K562 (cell line): ENCODE results near the gene GAL3ST3. TPM values are rescaled to one million over a fixed set of nuclear protein-coding genes. Genes with fewer than 3 reads are reported as not detected.

Source experiments
- CTBP1 ChIP-seq: fragments of 450-650 bp; IDR thresholded peaks from 2 replicates; pipeline ENCODE4 v1.6.1; 2016; ENCODE audit warnings: borderline replicate concordance
- ERF ChIP-seq: fragments of 450-650 bp; formaldehyde crosslinking; IDR thresholded peaks from 2 replicates; pipeline ENCODE4 v1.4.0; 2020; ENCODE audit warnings: mild to moderate bottlenecking, mixed read lengths
- HCFC1 ChIP-seq: IDR thresholded peaks from 2 replicates; pipeline ENCODE4 v1.6.1; 2012; ENCODE audit warnings: low read depth, low read length, improper control_type of control experiment
- KAT2B ChIP-seq: IDR thresholded peaks from one replicate; pipeline ENCODE4 v1.6.1; 2012; ENCODE audit warnings: low read depth, mild to moderate bottlenecking, control low read depth, inconsistent platforms, low read length, moderate library complexity
- NFE2L1 ChIP-seq: fragments of 450-650 bp; IDR thresholded peaks from 2 replicates; pipeline ENCODE4 v1.6.1; 2016; ENCODE audit warnings: missing genetic modification characterization, low read depth, mild to moderate bottlenecking, missing compliant biosample characterization, moderate library complexity, borderline replicate concordance
- NR2C2 ChIP-seq, 2 experiments: fragments of 200-800 bp in 1 of 2; sonication (Bioruptor generic) in 1 of 2; sonication (generic) in 1 of 2; formaldehyde crosslinking in 1 of 2; IDR thresholded peaks; 2 replicates each; pipeline versions ENCODE4 v1.6.1 to v1.8.0; 2016 to 2022; ENCODE audit warnings: mild to moderate bottlenecking in 1 of 2, missing compliant biosample characterization in 1 of 2, missing genetic modification characterization in 1 of 2, missing genetic modification reagents in 1 of 2
- WHSC1 ChIP-seq: IDR thresholded peaks from one replicate; pipeline ENCODE4 v1.6.1; 2012; ENCODE audit warnings: low read length, control low read depth, inconsistent platforms
- YBX1 ChIP-seq: fragments of 450-650 bp; IDR thresholded peaks from 2 replicates; pipeline ENCODE4 v1.7.1; 2016; ENCODE audit warnings: mild to moderate bottlenecking
- ZKSCAN8 ChIP-seq: fragments of 200-800 bp; sonication (Bioruptor generic); IDR thresholded peaks from 2 replicates; pipeline ENCODE4 v1.6.1; 2016; ENCODE audit warnings: missing genetic modification characterization, missing compliant biosample characterization
- ZNF23 ChIP-seq: fragments of 250-450 bp; sonication (Bioruptor Pico); IDR thresholded peaks from 2 replicates; pipeline ENCODE4 v1.4.0; 2020; ENCODE audit warnings: mild to moderate bottlenecking
- polyA plus RNA-seq, 8 experiments: library from polyadenylated mRNA; depleted of rRNA in 4 of 8; stranded (reverse) in 5 of 8; unstranded in 3 of 8; fragments of >200 nt; fragmentation: Nextera tagmentation in 2 of 8; fragmentation: Illumina TruSeq in 1 of 8; extraction: Ambion mirVana in 2 of 8; extraction: Trizol in 1 of 8; gene quantifications; 2 replicates each; pipeline versions ENCODE4 v1.2.1 to v1.2.3, GENCODE V29; 2011 to 2014; ENCODE audit warnings: inconsistent platforms in 1 of 8, missing spikeins in 1 of 8
- total RNA-seq, 7 experiments: library from RNA; depleted of rRNA in 6 of 7; stranded (reverse); fragments of >200 nt in 6 of 7; fragmentation: Illumina TruSeq in 2 of 7; extraction: Trizol in 2 of 7; gene quantifications; 2 replicates each; pipeline versions ENCODE4 v1.2.1 to v1.2.3, GENCODE V29; 2011 to 2021; ENCODE audit warnings: low replicate concordance in 1 of 7
- TF ChIP-seq, protein P1 (sequence below): fragments of 450-650 bp; IDR thresholded peaks from 2 replicates; pipeline ENCODE4 v1.6.1; 2017; ENCODE audit warnings: antibody characterized with exemption
- TF ChIP-seq, protein P2 (sequence below): fragments of 250-450 bp; sonication (Bioruptor Pico); IDR thresholded peaks from 2 replicates; pipeline ENCODE4 v1.5.0; 2021
- TF ChIP-seq, protein P3 (sequence below): fragments of 250-450 bp; sonication (Bioruptor Pico); IDR thresholded peaks from 2 replicates; pipeline ENCODE4 v1.4.0; 2020; ENCODE audit warnings: borderline replicate concordance
- TF ChIP-seq, protein P4 (sequence below): fragments of 250-450 bp; sonication (Bioruptor Pico); IDR thresholded peaks from 2 replicates; pipeline ENCODE4 v1.8.0; 2022; ENCODE audit warnings: inconsistent platforms, mild to moderate bottlenecking, moderate library complexity, borderline replicate concordance
- TF ChIP-seq, protein P5 (sequence below): fragments of 250-450 bp; sonication (Bioruptor Pico); IDR thresholded peaks from 2 replicates; pipeline ENCODE4 v1.9.0; 2021; ENCODE audit warnings: mild to moderate bottlenecking, inconsistent platforms
- TF ChIP-seq, protein P6 (sequence below): sonication (generic); formaldehyde crosslinking; IDR thresholded peaks from 2 replicates; pipeline ENCODE4 v1.8.0; 2022; ENCODE audit warnings: mild to moderate bottlenecking, missing genetic modification reagents

The GAL3ST3 gene
- total and polyA plus RNA-seq, 9 of the 15 experiments (the other 6 are each of a cell fraction or from before 2014, with no cell fraction given): not detected

DNA sequence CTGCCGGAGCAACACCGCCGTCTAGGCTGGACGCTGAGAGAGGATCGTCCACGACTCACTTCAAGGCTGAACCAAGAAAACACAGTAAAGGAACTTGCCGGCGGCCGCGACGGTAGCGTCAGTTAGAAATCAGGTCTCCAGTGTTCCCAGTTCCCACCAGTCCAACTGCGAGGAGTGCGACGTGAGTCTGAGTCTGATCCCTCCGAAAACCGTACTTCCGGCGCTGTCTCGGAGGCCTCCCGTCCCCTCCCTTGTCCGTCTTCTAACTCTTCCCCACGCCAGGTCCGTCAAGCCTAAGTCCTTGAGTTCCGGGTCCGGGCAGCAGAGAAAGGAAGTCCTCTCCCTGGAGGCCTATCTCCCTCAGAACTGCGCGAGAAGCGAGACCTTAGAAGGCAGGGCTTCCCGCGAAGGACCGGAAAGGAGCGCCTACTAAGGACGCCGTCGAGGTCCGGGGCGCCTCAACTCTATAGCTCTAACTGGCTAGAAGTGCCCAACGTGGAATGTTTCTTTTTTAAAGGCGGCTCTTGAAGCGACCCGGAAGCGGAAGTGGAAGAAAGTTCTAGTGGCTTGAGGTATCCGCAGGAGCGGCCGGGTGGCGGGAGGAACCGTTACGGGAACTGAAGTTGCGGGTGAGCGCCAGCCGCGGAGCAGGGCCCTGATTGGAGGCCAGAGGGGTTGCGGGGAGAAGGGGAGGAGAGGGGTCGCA lies 46.9 kb downstream of the GAL3ST3 start, which contains the start of the genes BANF1 and EIF1AD (continued):
- TF ChIP-seq, protein P1, sequence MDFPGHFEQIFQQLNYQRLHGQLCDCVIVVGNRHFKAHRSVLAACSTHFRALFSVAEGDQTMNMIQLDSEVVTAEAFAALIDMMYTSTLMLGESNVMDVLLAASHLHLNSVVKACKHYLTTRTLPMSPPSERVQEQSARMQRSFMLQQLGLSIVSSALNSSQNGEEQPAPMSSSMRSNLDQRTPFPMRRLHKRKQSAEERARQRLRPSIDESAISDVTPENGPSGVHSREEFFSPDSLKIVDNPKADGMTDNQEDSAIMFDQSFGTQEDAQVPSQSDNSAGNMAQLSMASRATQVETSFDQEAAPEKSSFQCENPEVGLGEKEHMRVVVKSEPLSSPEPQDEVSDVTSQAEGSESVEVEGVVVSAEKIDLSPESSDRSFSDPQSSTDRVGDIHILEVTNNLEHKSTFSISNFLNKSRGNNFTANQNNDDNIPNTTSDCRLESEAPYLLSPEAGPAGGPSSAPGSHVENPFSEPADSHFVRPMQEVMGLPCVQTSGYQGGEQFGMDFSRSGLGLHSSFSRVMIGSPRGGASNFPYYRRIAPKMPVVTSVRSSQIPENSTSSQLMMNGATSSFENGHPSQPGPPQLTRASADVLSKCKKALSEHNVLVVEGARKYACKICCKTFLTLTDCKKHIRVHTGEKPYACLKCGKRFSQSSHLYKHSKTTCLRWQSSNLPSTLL: no peak
- TF ChIP-seq, protein P2, sequence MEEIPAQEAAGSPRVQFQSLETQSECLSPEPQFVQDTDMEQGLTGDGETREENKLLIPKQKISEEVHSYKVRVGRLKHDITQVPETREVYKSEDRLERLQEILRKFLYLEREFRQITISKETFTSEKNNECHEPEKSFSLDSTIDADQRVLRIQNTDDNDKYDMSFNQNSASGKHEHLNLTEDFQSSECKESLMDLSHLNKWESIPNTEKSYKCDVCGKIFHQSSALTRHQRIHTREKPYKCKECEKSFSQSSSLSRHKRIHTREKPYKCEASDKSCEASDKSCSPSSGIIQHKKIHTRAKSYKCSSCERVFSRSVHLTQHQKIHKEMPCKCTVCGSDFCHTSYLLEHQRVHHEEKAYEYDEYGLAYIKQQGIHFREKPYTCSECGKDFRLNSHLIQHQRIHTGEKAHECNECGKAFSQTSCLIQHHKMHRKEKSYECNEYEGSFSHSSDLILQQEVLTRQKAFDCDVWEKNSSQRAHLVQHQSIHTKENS: no peak
- TF ChIP-seq ERF (CRISPR knock-in tag): no peak
- no peak for TF ChIP-seq ZKSCAN8
- TF ChIP-seq NFE2L1 (tag): no peak
- TF ChIP-seq WHSC1: no peak
- TF ChIP-seq, protein P3, sequence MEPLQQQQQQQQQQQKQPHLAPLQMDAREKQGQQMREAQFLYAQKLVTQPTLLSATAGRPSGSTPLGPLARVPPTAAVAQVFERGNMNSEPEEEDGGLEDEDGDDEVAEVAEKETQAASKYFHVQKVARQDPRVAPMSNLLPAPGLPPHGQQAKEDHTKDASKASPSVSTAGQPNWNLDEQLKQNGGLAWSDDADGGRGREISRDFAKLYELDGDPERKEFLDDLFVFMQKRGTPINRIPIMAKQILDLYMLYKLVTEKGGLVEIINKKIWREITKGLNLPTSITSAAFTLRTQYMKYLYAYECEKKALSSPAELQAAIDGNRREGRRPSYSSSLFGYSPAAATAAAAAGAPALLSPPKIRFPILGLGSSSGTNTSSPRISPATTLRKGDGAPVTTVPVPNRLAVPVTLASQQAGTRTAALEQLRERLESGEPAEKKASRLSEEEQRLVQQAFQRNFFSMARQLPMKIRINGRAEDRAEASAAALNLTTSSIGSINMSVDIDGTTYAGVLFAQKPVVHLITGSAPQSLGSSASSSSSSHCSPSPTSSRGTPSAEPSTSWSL (CRISPR knock-in tag): no peak
- TF ChIP-seq KAT2B: no peak
- peak; percentile 98 for TF ChIP-seq NR2C2 (CRISPR knock-in tag; IDR thresholded peaks at IDR 0.05)
- peak; percentile 100 for TF ChIP-seq NR2C2 (tag; IDR thresholded peaks at IDR 0.05)
- TF ChIP-seq, protein P4, sequence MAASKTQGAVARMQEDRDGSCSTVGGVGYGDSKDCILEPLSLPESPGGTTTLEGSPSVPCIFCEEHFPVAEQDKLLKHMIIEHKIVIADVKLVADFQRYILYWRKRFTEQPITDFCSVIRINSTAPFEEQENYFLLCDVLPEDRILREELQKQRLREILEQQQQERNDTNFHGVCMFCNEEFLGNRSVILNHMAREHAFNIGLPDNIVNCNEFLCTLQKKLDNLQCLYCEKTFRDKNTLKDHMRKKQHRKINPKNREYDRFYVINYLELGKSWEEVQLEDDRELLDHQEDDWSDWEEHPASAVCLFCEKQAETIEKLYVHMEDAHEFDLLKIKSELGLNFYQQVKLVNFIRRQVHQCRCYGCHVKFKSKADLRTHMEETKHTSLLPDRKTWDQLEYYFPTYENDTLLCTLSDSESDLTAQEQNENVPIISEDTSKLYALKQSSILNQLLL (CRISPR knock-in tag): no peak
- TF ChIP-seq CTBP1: peak; percentile 90
- no peak for TF ChIP-seq ZNF23 (CRISPR knock-in tag)
- TF ChIP-seq YBX1: no peak
- TF ChIP-seq, protein P5, sequence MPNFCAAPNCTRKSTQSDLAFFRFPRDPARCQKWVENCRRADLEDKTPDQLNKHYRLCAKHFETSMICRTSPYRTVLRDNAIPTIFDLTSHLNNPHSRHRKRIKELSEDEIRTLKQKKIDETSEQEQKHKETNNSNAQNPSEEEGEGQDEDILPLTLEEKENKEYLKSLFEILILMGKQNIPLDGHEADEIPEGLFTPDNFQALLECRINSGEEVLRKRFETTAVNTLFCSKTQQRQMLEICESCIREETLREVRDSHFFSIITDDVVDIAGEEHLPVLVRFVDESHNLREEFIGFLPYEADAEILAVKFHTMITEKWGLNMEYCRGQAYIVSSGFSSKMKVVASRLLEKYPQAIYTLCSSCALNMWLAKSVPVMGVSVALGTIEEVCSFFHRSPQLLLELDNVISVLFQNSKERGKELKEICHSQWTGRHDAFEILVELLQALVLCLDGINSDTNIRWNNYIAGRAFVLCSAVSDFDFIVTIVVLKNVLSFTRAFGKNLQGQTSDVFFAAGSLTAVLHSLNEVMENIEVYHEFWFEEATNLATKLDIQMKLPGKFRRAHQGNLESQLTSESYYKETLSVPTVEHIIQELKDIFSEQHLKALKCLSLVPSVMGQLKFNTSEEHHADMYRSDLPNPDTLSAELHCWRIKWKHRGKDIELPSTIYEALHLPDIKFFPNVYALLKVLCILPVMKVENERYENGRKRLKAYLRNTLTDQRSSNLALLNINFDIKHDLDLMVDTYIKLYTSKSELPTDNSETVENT (CRISPR knock-in tag): peak; percentile 57
- TF ChIP-seq, protein P6, sequence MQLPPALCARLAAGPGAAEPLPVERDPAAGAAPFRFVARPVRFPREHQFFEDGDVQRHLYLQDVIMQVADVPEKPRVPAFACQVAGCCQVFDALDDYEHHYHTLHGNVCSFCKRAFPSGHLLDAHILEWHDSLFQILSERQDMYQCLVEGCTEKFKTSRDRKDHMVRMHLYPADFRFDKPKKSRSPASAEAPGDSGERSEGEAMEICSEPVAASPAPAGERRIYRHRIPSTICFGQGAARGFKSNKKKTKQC (CRISPR knock-in tag): no peak; the same call in 1 of the 2 replicates
- TF ChIP-seq HCFC1: peak; percentile 91
